Endothelial cell of umbilical vein (primary cell): ENCODE results near the gene PEBP1.

Source experiments
- MYC ChIP-seq: IDR thresholded peaks from one replicate; pipeline ENCODE4 v1.6.1; 2011; ENCODE audit warnings: mild to moderate bottlenecking, low read depth, low read length
- TF ChIP-seq, protein P1 (sequence below), 2 donors: IDR thresholded peaks; 1 replicate in 1 of 2; 2 replicates in 1 of 2; pipeline ENCODE4 v1.5.1; 2011; ENCODE audit warnings: low read length in 2 of 2, mild to moderate bottlenecking in 2 of 2, moderate library complexity in 2 of 2, control low read depth in 1 of 2, inconsistent platforms in 1 of 2, low read depth in 1 of 2; ENCODE audit not compliant: insufficient read depth in 1 of 2; ENCODE audit errors: extremely low read depth in 1 of 2

DNA sequence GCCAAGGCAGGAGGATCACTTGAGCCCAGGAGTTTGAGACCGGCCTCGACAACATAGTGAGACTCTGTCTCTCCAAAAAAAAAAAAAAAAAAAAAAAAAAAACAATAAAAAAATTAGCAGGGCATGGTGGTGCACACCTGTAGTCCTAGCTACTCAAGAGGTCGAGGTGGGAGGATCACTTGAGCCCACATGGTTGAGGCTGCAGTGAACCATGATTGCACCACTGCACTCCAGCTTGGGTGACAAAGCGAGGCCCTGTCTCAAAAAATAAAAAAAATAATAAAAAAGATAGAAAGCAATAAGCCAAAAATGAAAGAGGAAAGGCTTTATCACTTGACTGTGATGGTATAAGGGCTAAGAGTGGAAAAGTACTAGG, 10.2 kb upstream of the PEBP1 start:
- no peak for TF ChIP-seq MYC
- TF ChIP-seq, protein P1, sequence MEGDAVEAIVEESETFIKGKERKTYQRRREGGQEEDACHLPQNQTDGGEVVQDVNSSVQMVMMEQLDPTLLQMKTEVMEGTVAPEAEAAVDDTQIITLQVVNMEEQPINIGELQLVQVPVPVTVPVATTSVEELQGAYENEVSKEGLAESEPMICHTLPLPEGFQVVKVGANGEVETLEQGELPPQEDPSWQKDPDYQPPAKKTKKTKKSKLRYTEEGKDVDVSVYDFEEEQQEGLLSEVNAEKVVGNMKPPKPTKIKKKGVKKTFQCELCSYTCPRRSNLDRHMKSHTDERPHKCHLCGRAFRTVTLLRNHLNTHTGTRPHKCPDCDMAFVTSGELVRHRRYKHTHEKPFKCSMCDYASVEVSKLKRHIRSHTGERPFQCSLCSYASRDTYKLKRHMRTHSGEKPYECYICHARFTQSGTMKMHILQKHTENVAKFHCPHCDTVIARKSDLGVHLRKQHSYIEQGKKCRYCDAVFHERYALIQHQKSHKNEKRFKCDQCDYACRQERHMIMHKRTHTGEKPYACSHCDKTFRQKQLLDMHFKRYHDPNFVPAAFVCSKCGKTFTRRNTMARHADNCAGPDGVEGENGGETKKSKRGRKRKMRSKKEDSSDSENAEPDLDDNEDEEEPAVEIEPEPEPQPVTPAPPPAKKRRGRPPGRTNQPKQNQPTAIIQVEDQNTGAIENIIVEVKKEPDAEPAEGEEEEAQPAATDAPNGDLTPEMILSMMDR (IDR thresholded peaks at IDR 0.05; ENCODE audit: extremely low read depth in 1 of 2, insufficient read depth in 1 of 2, low read depth in 1 of 2, low read length in 2 of 2), result no peak
